ENCODE results near the gene NME3. TPM values are rescaled to one million over a fixed set of nuclear protein-coding genes. Genes with fewer than 3 reads are reported as not detected.

The NME3 gene
- 35.1 and 37.2 TPM in 2 replicates for total RNA-seq

GRCh38 chr16:1771188-1771863 lies at the start of gene NME3:
Gene NME3, minus strand, starts transcription at chr16:1771543. Its CDS starts 9 bp downstream, at chr16:1771534.

GRCh38 chr16:1793578-1794220 lies 22.4 kb upstream of the NME3 start, which contains the start of gene IGFALS:
Gene IGFALS, minus strand, starts transcription at chr16:1793705. Its CDS starts 53 bp downstream, at chr16:1793652.

GRCh38 chr16:1782408-1783264 lies 11.3 kb upstream of the NME3 start, which contains the start of the genes NUBP2 and SPSB3:
Gene NUBP2, plus strand, starts transcription at chr16:1782960. Its CDS starts 61 bp downstream, at chr16:1783021.
Gene SPSB3, minus strand, starts transcription at chr16:1782571. Its CDS starts 1,088 bp downstream, at chr16:1781483.

GRCh38 chr16:1772908-1773702 lies 1.8 kb upstream of the NME3 start, which contains the start of gene MRPS34:
Gene MRPS34, minus strand, starts transcription at chr16:1773134. Its CDS starts 15 bp downstream, at chr16:1773119.

GRCh38 chr16:1772362-1772907 lies 1.1 kb upstream of the NME3 start, which contains the start of gene EME2:
Gene EME2, plus strand, starts transcription at chr16:1772810. Its CDS starts 418 bp downstream, at chr16:1773228.

Small RNAs within 50 kb of the gene (small RNA-seq; reads per million reads assigned to genes)
- not detected for gene MIR3177

Other genes with a start within 250 kb of the NME3 start
- gene TMEM204, start 237.9 kb downstream of the NME3 start, total RNA-seq: 20.3 and 32.8 TPM in 2 replicates
- gene IFT140, start 159.5 kb downstream of the NME3 start, total RNA-seq: 39.8 and 44.9 TPM in 2 replicates
- gene CRAMP1, start 159.2 kb downstream of the NME3 start, total RNA-seq: 13.2 and 17.2 TPM in 2 replicates
- gene JPT2, start 93.3 kb downstream of the NME3 start, total RNA-seq: 23.2 and 24.9 TPM in 2 replicates
- gene MAPK8IP3, start 65.3 kb downstream of the NME3 start, total RNA-seq: 66.5 and 67.5 TPM in 2 replicates
- gene EME2, start 1.3 kb upstream of the NME3 start, total RNA-seq: 15.7 and 15.9 TPM in 2 replicates
- gene MRPS34, start 1.6 kb upstream of the NME3 start, total RNA-seq: 36.1 and 37.0 TPM in 2 replicates
- 28.1 and 30.4 TPM in 2 replicates for gene SPSB3, start 11.0 kb upstream of the NME3 start, total RNA-seq
- 50.3 and 67.8 TPM in 2 replicates for gene NUBP2, start 11.4 kb upstream of the NME3 start, total RNA-seq
- 0.16 and 0.24 TPM in 2 replicates for gene IGFALS, start 22.2 kb upstream of the NME3 start, total RNA-seq
- 12.8 and 17.2 TPM in 2 replicates for gene HAGH, start 55.3 kb upstream of the NME3 start, total RNA-seq
- 34.7 and 37.8 TPM in 2 replicates for gene FAHD1, start 55.7 kb upstream of the NME3 start, total RNA-seq
- 0.61 and 1.1 TPM in 2 replicates for gene MEIOB, start 100.6 kb upstream of the NME3 start, total RNA-seq
- gene HS3ST6, start 146.9 kb upstream of the NME3 start, total RNA-seq: 0.16 TPM in 1 of 2 replicates, not detected in the other
- 15.3 and 24.9 TPM in 2 replicates for gene MSRB1, start 171.7 kb upstream of the NME3 start, total RNA-seq
- not detected in 2 replicates for gene RPL3L, start 183.1 kb upstream of the NME3 start, total RNA-seq
- gene NDUFB10, start 188.0 kb upstream of the NME3 start, total RNA-seq: 63.9 and 89.5 TPM in 2 replicates
- 1,254 and 1,380 TPM in 2 replicates for gene RPS2, start 193.3 kb upstream of the NME3 start, total RNA-seq
- not detected in 2 replicates for gene RNF151, start 195.3 kb upstream of the NME3 start, total RNA-seq
- gene TBL3, start 200.5 kb upstream of the NME3 start, total RNA-seq: 23.9 and 26.9 TPM in 2 replicates
- 0.12 TPM in 1 of 2 replicates, not detected in the other for gene NOXO1, start 209.9 kb upstream of the NME3 start, total RNA-seq
- 10.7 and 11.4 TPM in 2 replicates for gene GFER, start 212.7 kb upstream of the NME3 start, total RNA-seq
- gene SYNGR3, start 218.4 kb upstream of the NME3 start, total RNA-seq: 1.1 and 1.9 TPM in 2 replicates
- gene ZNF598, start 238.3 kb upstream of the NME3 start, total RNA-seq: 30.1 and 30.8 TPM in 2 replicates
- gene NPW, start 248.2 kb upstream of the NME3 start, total RNA-seq: not detected in 2 replicates